H9 (cell line): ENCODE data around the gene ISG15. TPM values are rescaled to one million over a fixed set of nuclear protein-coding genes. Genes with fewer than 3 reads are reported as not detected.
A peak's percentile ranks its signal among the peaks of the same experiment; 100 is the strongest.

ENCODE experiments used
- DNase-seq: peaks from one replicate; pipeline ENCODE4 v3.0.0-alpha.2; 2017
- H2AFZ ChIP-seq: one replicate; pipeline ENCODE4 v1.6.1; 2013; ENCODE audit warnings: mild to moderate bottlenecking, low read length, control low read depth, moderate library complexity
- H2AK5ac ChIP-seq: 2 replicates; pipeline ENCODE4 v1.6.1; 2013; ENCODE audit warnings: low read length, control low read depth, mixed read lengths; ENCODE audit not compliant: insufficient read length
- H2BK120ac ChIP-seq: one replicate; pipeline ENCODE4 v1.6.1; 2013; ENCODE audit warnings: low read depth, mild to moderate bottlenecking, low read length, control low read depth, inconsistent platforms; ENCODE audit not compliant: poor library complexity, severe bottlenecking
- H2BK12ac ChIP-seq: 2 replicates; pipeline ENCODE4 v1.6.1; 2013; ENCODE audit warnings: low read length, control low read depth, mixed read lengths, low read depth; ENCODE audit not compliant: insufficient read length
- H2BK15ac ChIP-seq: 2 replicates; pipeline ENCODE4 v1.6.1; 2013; ENCODE audit warnings: low read depth, low read length, control low read depth
- H2BK20ac ChIP-seq: one replicate; pipeline ENCODE4 v1.6.1; 2013; ENCODE audit warnings: low read depth, mild to moderate bottlenecking, low read length, control low read depth, inconsistent platforms; ENCODE audit not compliant: poor library complexity, severe bottlenecking
- H2BK5ac ChIP-seq: 2 replicates; pipeline ENCODE4 v1.6.1; 2013; ENCODE audit warnings: low read length, control low read depth, mixed read lengths; ENCODE audit not compliant: insufficient read length
- H3K14ac ChIP-seq: 2 replicates; pipeline ENCODE4 v1.6.1; 2013; ENCODE audit warnings: low read length, control low read depth; ENCODE audit not compliant: insufficient read depth
- H3K18ac ChIP-seq: 2 replicates; pipeline ENCODE4 v1.6.1; 2013; ENCODE audit warnings: low read depth, mild to moderate bottlenecking, mixed read lengths, low read length, control low read depth; ENCODE audit not compliant: insufficient read length
- H3K23ac ChIP-seq: 2 replicates; pipeline ENCODE4 v1.6.1; 2013; ENCODE audit warnings: low read length, control low read depth, mixed read lengths, low read depth; ENCODE audit not compliant: insufficient read length
- H3K23me2 ChIP-seq: 2 replicates; pipeline ENCODE4 v1.6.1; 2013; ENCODE audit warnings: low read depth, mild to moderate bottlenecking, mixed read lengths, low read length, control low read depth; ENCODE audit not compliant: insufficient read length, poor library complexity, severe bottlenecking
- H3K27ac ChIP-seq: 2 replicates; pipeline ENCODE4 v1.5.1; 2013; ENCODE audit warnings: low read length, control low read depth, mixed read lengths, low read depth; ENCODE audit not compliant: insufficient read length
- H3K27me3 ChIP-seq: 2 replicates; pipeline ENCODE4 v1.6.1; 2013; ENCODE audit warnings: low read length, control low read depth, inconsistent platforms; ENCODE audit not compliant: insufficient read depth
- H3K4ac ChIP-seq: 2 replicates; pipeline ENCODE4 v1.6.1; 2013; ENCODE audit warnings: low read depth, mild to moderate bottlenecking, control low read depth, inconsistent platforms, low read length, moderate library complexity
- H3K4me1 ChIP-seq: 2 replicates; pipeline ENCODE4 v1.6.1; 2013; ENCODE audit warnings: low read length, control low read depth, inconsistent platforms; ENCODE audit not compliant: insufficient read depth
- H3K4me2 ChIP-seq: 2 replicates; pipeline ENCODE4 v1.6.1; 2013; ENCODE audit warnings: low read length, control low read depth, mixed read lengths; ENCODE audit not compliant: insufficient read length, insufficient read depth
- H3K56ac ChIP-seq: 2 replicates; pipeline ENCODE4 v1.6.1; 2013; ENCODE audit warnings: low read depth, mild to moderate bottlenecking, mixed read lengths, low read length, control low read depth; ENCODE audit not compliant: insufficient read length
- H3K79me1 ChIP-seq: 2 replicates; pipeline ENCODE4 v1.6.1; 2013; ENCODE audit warnings: low read depth, mild to moderate bottlenecking, moderate library complexity, low read length, control low read depth, inconsistent platforms; ENCODE audit not compliant: insufficient read depth, poor library complexity, severe bottlenecking
- H3K79me2 ChIP-seq: 2 replicates; pipeline ENCODE4 v1.6.1; 2013; ENCODE audit warnings: low read length, control low read depth, inconsistent platforms; ENCODE audit not compliant: insufficient read depth
- H3K9ac ChIP-seq: 2 replicates; pipeline ENCODE4 v1.6.1; 2013; ENCODE audit warnings: low read length, control low read depth, mixed read lengths; ENCODE audit not compliant: insufficient read length; ENCODE audit errors: extremely low read depth
- H3K9me3 ChIP-seq: one replicate; pipeline ENCODE4 v1.6.1; 2013; ENCODE audit warnings: low read depth, low read length, inconsistent platforms; ENCODE audit not compliant: control insufficient read depth
- H3T11ph ChIP-seq: one replicate; pipeline ENCODE4 v1.6.1; 2013; ENCODE audit warnings: mild to moderate bottlenecking, low read length, control low read depth, inconsistent platforms
- H4K20me1 ChIP-seq: one replicate; pipeline ENCODE4 v1.6.1; 2013; ENCODE audit not compliant: control insufficient read depth, insufficient read length, insufficient read depth
- H4K5ac ChIP-seq: 2 replicates; pipeline ENCODE4 v1.6.1; 2013; ENCODE audit warnings: low read depth, mild to moderate bottlenecking, mixed read lengths, low read length, control low read depth; ENCODE audit not compliant: insufficient read length
- H4K8ac ChIP-seq: replicated peaks from 2 replicates; pipeline ENCODE4 v1.6.1; 2013; ENCODE audit warnings: low read length, control low read depth, mixed read lengths, low read depth; ENCODE audit not compliant: insufficient read length
- H4K91ac ChIP-seq: 2 replicates; pipeline ENCODE4 v1.6.1; 2013; ENCODE audit warnings: low read depth, mild to moderate bottlenecking, moderate library complexity, mixed read lengths, low read length, control low read depth; ENCODE audit not compliant: insufficient read length
- H3K27ac Mint-ChIP-seq, 3 experiments: 2 replicates in 2 of 3; 3 replicates in 1 of 3; pipeline ENCODE4 v1.8.0; 2020 to 2021; ENCODE audit warnings: mixed read lengths in 3 of 3, mild to moderate bottlenecking in 1 of 3, moderate library complexity in 1 of 3
- H3K27me3 Mint-ChIP-seq: 2 replicates; pipeline ENCODE4 v1.8.0; 2021; ENCODE audit warnings: low read depth, mild to moderate bottlenecking, moderate library complexity, mixed read lengths
- H3K36me3 Mint-ChIP-seq, 3 experiments: 2 replicates in 2 of 3; 3 replicates in 1 of 3; pipeline ENCODE4 v1.8.0; 2020 to 2021; ENCODE audit warnings: low read depth in 3 of 3, mixed read lengths in 3 of 3; ENCODE audit not compliant: insufficient read depth in 1 of 3
- H3K4me1 Mint-ChIP-seq, 2 experiments: 2 replicates each; pipeline ENCODE4 v1.8.0; 2020; ENCODE audit warnings: mixed read lengths in 2 of 2
- H3K4me3 Mint-ChIP-seq, 2 experiments: 2 replicates in 1 of 2; 3 replicates in 1 of 2; pipeline ENCODE4 v1.8.0; 2020 to 2021; ENCODE audit warnings: mild to moderate bottlenecking in 2 of 2, mixed read lengths in 2 of 2, moderate library complexity in 1 of 2
- H3K9me3 Mint-ChIP-seq, 2 experiments: 2 replicates in 1 of 2; 3 replicates in 1 of 2; pipeline ENCODE4 v1.8.0; 2020; ENCODE audit warnings: mild to moderate bottlenecking in 2 of 2, mixed read lengths in 2 of 2, moderate library complexity in 1 of 2
- WGBS: extraction: QIAGEN DNeasy Blood & Tissue Kit; methylation state at CpG from one replicate; pipeline ENCODE4 v1.1.7; 2013; ENCODE audit warnings: missing lambda C conversion rate, low lambda C conversion rate, mixed read lengths; ENCODE audit not compliant: insufficient read length; ENCODE audit errors: extremely low coverage; 5-methylcytosine and 5-hydroxymethylcytosine counted together
- total RNA-seq: library from RNA; stranded (reverse); gene quantifications from 2 replicates; pipeline ENCODE4 v1.2.1, GENCODE V29; 2021
- TF ChIP-seq, protein P1 (sequence below): fragments of 200-600 bp; sonication (generic); conservative IDR thresholded peaks from 3 replicates; pipeline ENCODE4 v1.8.0; 2021; ENCODE audit warnings: antibody characterized with exemption, mild to moderate bottlenecking

Gene ISG15
- total RNA-seq, 1 experiment from 2014 or later, result 39.7 TPM

GRCh38 chr1:1023700-1024099, 10.4 kb downstream of the ISG15 start:
- Histone ChIP-seq H2AFZ (no peak overlapping the region), H4K5ac (no peak overlapping the region), H2BK5ac (no peak overlapping the region), H3K4me1 (peaks cover 4% of the 10 kb centered on the region; the same call in 1 of the 2 replicates), H2BK12ac (no peak overlapping the region), H3K4me2 (no peak overlapping the region), H3K23ac (no peak overlapping the region), H3K9ac (no peak overlapping the region), H3K79me1 (peaks cover 4% of the 10 kb centered on the region), H3K23me2 (peaks cover 7% of the 10 kb centered on the region), H3K14ac (no peak overlapping the region), H3T11ph (no peak overlapping the region), H3K9me3 (no peaks in the 10 kb centered on the region), H2BK20ac (no peak overlapping the region), H3K56ac (no peak overlapping the region), H3K27me3 (no peaks in the 10 kb centered on the region), H2BK120ac (no peak overlapping the region), H3K18ac (no peak overlapping the region), H3K79me2 (peaks cover 2% of the 10 kb centered on the region; the same call in 1 of the 2 replicates), H3K27ac (no peak overlapping the region), H3K4ac (no peak overlapping the region), H4K20me1 (peaks cover 3% of the 10 kb centered on the region), H2BK15ac (no peak overlapping the region), H2AK5ac (no peak overlapping the region), H4K8ac (no peak overlapping the region), H4K91ac (no peak overlapping the region)
- peak overlapping the region in 1 of 3 experiments; percentile 67; a peak in 1 of 7 replicates for H3K27ac Mint-ChIP-seq
- no peaks in the 10 kb centered on the region; a peak in 1 of 5 replicates for H3K9me3 Mint-ChIP-seq
- H3K4me1 Mint-ChIP-seq, result peaks cover 28 to 39% of the 10 kb centered on the region in 2 experiments
- WGBS, result no CpG with 5 or more reads among the region's 13 CpGs
- peaks cover 4% of the 10 kb centered on the region for H3K27me3 Mint-ChIP-seq
- peaks cover 3 to 23% (median 17%) of the 10 kb centered on the region in 3 experiments; a peak in 6 of 7 replicates for H3K36me3 Mint-ChIP-seq
- TF ChIP-seq, protein P1, sequence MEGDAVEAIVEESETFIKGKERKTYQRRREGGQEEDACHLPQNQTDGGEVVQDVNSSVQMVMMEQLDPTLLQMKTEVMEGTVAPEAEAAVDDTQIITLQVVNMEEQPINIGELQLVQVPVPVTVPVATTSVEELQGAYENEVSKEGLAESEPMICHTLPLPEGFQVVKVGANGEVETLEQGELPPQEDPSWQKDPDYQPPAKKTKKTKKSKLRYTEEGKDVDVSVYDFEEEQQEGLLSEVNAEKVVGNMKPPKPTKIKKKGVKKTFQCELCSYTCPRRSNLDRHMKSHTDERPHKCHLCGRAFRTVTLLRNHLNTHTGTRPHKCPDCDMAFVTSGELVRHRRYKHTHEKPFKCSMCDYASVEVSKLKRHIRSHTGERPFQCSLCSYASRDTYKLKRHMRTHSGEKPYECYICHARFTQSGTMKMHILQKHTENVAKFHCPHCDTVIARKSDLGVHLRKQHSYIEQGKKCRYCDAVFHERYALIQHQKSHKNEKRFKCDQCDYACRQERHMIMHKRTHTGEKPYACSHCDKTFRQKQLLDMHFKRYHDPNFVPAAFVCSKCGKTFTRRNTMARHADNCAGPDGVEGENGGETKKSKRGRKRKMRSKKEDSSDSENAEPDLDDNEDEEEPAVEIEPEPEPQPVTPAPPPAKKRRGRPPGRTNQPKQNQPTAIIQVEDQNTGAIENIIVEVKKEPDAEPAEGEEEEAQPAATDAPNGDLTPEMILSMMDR, result no peak
- DNase-seq, result no peak
- no peak overlapping the region; a peak in 1 of 5 replicates for H3K4me3 Mint-ChIP-seq
